Measurements from ENCODE around the gene BLACAT1. TPM values are rescaled to one million over a fixed set of nuclear protein-coding genes. Genes with fewer than 3 reads are reported as not detected.

Gene BLACAT1
- total and polyA plus RNA-seq, 2 of the 13 experiments (the other 11 are each of a cell fraction or from before 2014, with no cell fraction given) = 1.2 to 2.8 TPM

DNA sequence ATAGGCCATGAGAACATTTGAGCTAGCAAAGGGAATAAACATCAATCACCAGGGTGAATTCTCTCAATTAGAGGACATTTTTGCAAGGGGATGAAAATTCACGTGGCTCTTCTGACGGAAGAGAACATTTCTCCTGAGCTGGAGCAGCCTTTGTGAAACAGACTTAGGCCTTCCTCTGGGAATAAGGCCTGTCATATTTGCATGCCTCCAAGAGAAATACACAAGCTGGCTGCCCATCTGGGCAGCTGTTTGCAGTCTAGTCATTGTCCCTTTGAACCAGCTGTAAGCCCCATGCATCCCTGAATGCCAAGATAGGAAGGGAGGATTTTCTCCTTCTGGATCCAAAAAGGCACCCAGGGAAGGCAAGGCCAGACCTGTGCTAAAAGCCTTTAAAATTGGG lies 39.5 kb downstream of the BLACAT1 start:
- no peak for ATAC-seq
- 4% methylated on average over 2 of the region's 2 CpGs for WGBS (ENCODE audit: low lambda C conversion rate)
- Histone ChIP-seq H3K27me3 (ENCODE audit: control insufficient read depth in 1 of 2, insufficient read depth in 2 of 2, low read length in 2 of 2) (peaks cover 0 to 58% of the 10 kb centered on the region in 2 experiments; a peak in 2 of 5 replicates), H3K36me3 (replicated peaks in 1 of 2; ENCODE audit: control insufficient read depth in 1 of 2, insufficient read depth in 2 of 2, low read length in 2 of 2) (no peaks in the 10 kb centered on the region), H3K27ac (ENCODE audit: extremely low read length, insufficient read depth, low read length) (no peak overlapping the region), H3K9me3 (ENCODE audit: low read length) (no peaks in the 10 kb centered on the region), H3K4me1 (ENCODE audit: insufficient read depth, low read length) (no peaks in the 10 kb centered on the region), H3K79me2 (ENCODE audit: insufficient read depth, low read length) (no peaks in the 10 kb centered on the region), H3K9ac (ENCODE audit: insufficient read depth, low read depth, low read length) (no peak overlapping the region), H2AFZ (ENCODE audit: low read length) (no peak overlapping the region), H3K4me2 (ENCODE audit: low read depth, low read length) (no peak overlapping the region), H4K20me1 (ENCODE audit: insufficient read depth, low read length) (no peaks in the 10 kb centered on the region), H3K4me3 (replicated peaks in 1 of 3; ENCODE audit: insufficient read depth in 1 of 3, low read depth in 2 of 3, low read length in 3 of 3) (no peak overlapping the region)
- no TSS peak for BruUV-seq (replicated peaks)
- intact Hi-C loops (cut with micrococcal nuclease; ENCODE audit: unreplicated experiment) = no loop called here
- CTCF ChIA-PET (ENCODE audit: low intra/inter-chr PET ratio, low total read pairs) = no interaction called here
- POLR2A ChIA-PET = no interaction called here
- TF ChIP-seq MYC (CRISPR knock-in tag; IDR thresholded peaks at IDR 0.05; ENCODE audit: borderline replicate concordance) (no peak), CHD2 (IDR thresholded peaks at IDR 0.05; ENCODE audit: low read depth, low read length) (no peak), NAIF1 (CRISPR knock-in tag; IDR thresholded peaks at IDR 0.05; ENCODE audit: borderline replicate concordance) (no peak), NCOA1 (CRISPR knock-in tag; IDR thresholded peaks at IDR 0.05) (no peak), DZIP1 (CRISPR knock-in tag; IDR thresholded peaks at IDR 0.05) (no peak), SP4 (CRISPR knock-in tag; IDR thresholded peaks at IDR 0.05) (no peak), PRPF4 (IDR thresholded peaks at IDR 0.05; ENCODE audit: low read depth, low read length, poor library complexity, severe bottlenecking) (no peak)
- TF ChIP-seq, protein P1, sequence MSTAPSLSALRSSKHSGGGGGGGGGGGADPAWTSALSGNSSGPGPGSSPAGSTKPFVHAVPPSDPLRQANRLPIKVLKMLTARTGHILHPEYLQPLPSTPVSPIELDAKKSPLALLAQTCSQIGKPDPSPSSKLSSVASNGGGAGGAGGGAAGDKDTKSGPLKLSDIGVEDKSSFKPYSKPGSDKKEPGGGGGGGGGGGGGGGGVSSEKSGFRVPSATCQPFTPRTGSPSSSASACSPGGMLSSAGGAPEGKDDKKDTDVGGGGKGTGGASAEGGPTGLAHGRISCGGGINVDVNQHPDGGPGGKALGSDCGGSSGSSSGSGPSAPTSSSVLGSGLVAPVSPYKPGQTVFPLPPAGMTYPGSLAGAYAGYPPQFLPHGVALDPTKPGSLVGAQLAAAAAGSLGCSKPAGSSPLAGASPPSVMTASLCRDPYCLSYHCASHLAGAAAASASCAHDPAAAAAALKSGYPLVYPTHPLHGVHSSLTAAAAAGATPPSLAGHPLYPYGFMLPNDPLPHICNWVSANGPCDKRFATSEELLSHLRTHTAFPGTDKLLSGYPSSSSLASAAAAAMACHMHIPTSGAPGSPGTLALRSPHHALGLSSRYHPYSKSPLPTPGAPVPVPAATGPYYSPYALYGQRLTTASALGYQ (CRISPR knock-in tag; IDR thresholded peaks at IDR 0.05) = no peak
- TF ChIP-seq, protein P2, sequence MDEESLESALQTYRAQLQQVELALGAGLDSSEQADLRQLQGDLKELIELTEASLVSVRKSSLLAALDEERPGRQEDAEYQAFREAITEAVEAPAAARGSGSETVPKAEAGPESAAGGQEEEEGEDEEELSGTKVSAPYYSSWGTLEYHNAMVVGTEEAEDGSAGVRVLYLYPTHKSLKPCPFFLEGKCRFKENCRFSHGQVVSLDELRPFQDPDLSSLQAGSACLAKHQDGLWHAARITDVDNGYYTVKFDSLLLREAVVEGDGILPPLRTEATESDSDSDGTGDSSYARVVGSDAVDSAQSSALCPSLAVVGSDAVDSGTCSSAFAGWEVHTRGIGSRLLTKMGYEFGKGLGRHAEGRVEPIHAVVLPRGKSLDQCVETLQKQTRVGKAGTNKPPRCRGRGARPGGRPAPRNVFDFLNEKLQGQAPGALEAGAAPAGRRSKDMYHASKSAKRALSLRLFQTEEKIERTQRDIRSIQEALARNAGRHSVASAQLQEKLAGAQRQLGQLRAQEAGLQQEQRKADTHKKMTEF (CRISPR knock-in tag; IDR thresholded peaks at IDR 0.05) = no peak
- TF ChIP-seq, protein P3, sequence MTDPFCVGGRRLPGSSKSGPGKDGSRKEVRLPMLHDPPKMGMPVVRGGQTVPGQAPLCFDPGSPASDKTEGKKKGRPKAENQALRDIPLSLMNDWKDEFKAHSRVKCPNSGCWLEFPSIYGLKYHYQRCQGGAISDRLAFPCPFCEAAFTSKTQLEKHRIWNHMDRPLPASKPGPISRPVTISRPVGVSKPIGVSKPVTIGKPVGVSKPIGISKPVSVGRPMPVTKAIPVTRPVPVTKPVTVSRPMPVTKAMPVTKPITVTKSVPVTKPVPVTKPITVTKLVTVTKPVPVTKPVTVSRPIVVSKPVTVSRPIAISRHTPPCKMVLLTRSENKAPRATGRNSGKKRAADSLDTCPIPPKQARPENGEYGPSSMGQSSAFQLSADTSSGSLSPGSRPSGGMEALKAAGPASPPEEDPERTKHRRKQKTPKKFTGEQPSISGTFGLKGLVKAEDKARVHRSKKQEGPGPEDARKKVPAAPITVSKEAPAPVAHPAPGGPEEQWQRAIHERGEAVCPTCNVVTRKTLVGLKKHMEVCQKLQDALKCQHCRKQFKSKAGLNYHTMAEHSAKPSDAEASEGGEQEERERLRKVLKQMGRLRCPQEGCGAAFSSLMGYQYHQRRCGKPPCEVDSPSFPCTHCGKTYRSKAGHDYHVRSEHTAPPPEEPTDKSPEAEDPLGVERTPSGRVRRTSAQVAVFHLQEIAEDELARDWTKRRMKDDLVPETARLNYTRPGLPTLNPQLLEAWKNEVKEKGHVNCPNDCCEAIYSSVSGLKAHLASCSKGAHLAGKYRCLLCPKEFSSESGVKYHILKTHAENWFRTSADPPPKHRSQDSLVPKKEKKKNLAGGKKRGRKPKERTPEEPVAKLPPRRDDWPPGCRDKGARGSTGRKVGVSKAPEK (CRISPR knock-in tag; IDR thresholded peaks at IDR 0.05; ENCODE audit: borderline replicate concordance) = no peak
- no peak for DNase-seq (ENCODE audit: low spot score)
- in situ Hi-C loops (cut with HindIII; ENCODE audit: extremely low pct_ligation_motif_present, low pct_unique_long_range_greater_than_20kb) = no loop called here
- no peak for FAIRE-seq

Measured in HepG2 (cell line).